ENCODE measurements around the gene RIPOR2.

GRCh38 chr6:24868765-24869164 lies 67.0 kb downstream of the RIPOR2 start:
- TF ChIP-seq CTCF (IDR thresholded peaks at IDR 0.05) (no peak), POLR2AphosphoS5 (IDR thresholded peaks at IDR 0.05; ENCODE audit: insufficient read depth in 1 of 2, low read depth in 1 of 2) (no peak), POLR2A (IDR thresholded peaks at IDR 0.05) (no peak)
